ENCODE measurements around the gene AMZ1.

GRCh38 chr7:2701832-2702593 is 14.0 kb downstream of the AMZ1 start:
- TF ChIP-seq GATA2 (IDR thresholded peaks at IDR 0.05; ENCODE audit: low read depth, low read length), result no peak
- no peak for TF ChIP-seq GATA3 (IDR thresholded peaks at IDR 0.05; ENCODE audit: low read depth, low read length)

Measured in SH-SY5Y (cell line).